Activated T-cell treated with anti-CD3 and anti-CD28 coated beads for 4 hours (primary cell): ENCODE results near the gene OR56A3.

Experiments used
- DNase-seq: peaks from one replicate; pipeline ENCODE4 v3.0.0-alpha.2; 2020

The OR56A3 gene

DNA sequence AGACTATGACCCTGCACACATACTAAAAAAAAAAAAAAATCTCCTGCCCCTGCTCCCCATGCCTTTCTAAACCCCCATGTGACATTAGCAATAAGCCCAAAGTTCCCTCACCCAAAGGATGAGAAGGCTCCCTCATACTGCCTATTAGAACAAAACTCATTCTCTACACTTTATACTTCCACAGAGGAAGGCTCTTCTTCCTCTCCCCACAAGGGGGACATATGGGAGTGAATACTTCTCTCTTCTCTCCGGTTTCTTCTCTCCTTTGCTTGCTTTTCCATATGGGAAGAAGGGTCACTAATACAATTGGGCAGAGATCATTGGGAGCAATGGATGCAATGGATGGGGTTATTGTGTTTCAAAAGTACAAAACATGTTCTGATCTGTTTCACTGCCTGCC is 41.4 kb downstream of the OR56A3 start:
- no peak for DNase-seq

DNA sequence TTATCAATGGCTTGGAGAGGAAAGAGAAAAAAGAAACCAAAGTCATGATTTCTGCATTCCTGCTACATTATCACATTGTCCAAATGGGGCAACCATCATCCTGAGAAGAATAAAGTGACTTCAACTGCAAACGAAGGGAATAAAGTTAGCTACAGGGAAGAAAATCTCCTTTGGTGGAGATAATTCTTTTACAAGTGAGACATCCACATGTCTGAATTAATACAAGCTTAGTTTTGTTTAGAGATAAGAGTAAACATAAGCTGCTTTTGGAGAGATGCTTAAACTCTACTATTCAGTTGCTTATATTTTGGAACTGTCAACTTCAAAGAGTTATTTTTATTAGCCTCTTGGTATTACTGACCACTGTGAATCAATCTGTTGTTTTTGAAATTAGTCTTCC is 44.8 kb downstream of the OR56A3 start, which contains the start of gene OR52L1:
TSS of gene OR52L1 (minus strand) at position 101 of the 400 bp plus-strand sequence. CDS start at position 46, 55 bp downstream.
- DNase-seq: no peak

DNA sequence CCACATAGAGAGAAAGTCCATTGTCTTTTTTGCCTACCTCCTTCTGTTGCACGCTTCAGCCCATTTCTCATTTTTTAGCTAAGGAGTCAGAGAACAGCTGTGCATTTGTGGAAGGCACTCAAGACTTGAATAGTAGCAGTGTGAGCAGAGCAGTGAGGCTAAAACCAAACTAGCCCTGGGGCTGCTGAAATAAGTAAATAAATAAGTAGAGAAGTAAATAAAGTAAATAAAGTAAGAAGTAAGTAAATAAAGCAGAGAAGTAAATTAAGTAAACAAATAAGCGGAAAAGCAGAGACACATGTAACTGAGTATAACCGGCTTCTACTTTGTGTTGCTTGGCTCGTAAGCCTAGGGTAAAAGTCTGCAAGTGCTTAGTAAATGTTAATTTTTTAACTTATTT is 47.2 kb downstream of the OR56A3 start:
- no peak for DNase-seq

DNA sequence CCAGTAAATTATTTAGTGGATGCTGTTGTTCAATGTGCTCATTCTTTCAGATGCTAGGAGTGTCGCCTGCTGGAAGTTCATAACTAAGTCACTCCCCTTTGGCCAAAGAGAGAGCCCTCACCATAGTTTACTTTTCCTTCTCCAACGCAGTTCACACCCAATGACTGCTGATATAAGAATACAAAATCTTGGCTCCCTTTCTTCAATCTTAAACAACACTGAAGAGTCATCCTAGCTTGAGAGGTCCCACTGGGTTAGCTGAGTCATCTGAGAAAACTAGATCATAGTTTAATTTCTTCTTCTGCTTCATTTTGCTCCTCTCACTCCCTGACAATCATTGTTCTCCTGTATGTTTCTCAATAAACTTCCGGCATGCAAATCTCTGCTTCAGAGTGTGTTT is 50.1 kb downstream of the OR56A3 start:
- DNase-seq: no peak

DNA sequence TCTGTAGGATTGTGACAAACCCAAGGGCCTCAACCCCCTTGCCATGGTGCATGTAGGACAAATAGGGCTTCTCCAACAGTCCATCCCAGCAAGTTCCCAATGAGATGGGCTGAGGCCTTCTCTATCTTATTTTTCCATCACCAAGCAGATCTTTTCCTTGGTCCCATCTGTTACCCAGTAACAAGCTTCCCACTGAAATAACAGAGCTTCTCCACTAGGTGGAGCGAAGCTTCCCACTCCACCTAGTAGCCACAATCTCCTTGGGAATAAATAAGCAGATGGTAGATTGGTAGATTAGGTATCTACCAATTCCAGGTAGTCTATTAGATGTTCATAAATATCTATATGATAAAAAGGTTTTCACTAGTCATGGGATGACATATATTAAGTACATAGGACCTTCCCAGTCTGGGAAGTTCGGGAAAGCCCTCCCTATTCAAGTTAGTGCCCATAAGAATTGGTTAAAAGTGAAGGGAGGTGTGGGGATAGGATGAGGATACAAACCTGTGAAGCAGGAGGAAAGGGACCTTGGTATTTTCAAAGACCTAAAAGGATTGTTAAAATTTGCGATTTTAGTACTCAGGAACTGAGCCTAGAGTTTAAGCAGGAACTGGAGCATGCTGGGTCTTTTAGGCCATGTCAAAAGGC is 50.7 kb downstream of the OR56A3 start:
- DNase-seq: no peak

DNA sequence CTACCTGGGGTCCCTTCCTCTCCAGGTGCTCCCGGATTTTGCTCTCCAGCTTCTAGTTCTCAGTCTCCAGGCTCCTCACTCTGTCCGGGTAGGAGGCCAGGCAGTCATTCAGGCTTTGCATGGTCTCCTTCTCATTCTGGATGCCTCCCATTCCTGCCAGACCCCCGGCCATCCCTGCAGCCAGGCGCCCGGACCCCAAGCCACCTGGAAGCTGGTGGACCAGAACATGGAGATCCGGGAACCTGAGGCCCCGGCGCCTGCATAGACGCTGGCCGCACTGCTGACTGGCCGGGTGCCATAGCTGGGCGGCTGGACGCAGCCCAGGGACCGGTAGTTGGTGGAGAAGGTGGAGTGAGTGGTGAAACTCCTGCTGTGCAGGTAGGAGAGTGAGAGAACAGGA is 52.7 kb downstream of the OR56A3 start:
- DNase-seq: no peak
